CD4-positive, alpha-beta memory T cell (primary cell): ENCODE data around the gene PNKP. TPM values are rescaled to one million over a fixed set of nuclear protein-coding genes. Genes with fewer than 3 reads are reported as not detected.

Experiments
- CTCF ChIA-PET: fragments of 350-600 bp; sonication (Branson Sonifier 250); formaldehyde crosslinking; loops from one replicate; lab custom pipeline; 2021; ENCODE audit warnings: inconsistent platforms; ENCODE audit not compliant: partially characterized antibody; lab: Charles Lee
- POLR2A ChIA-PET: fragments of 350-600 bp; sonication (Branson Sonifier 250); formaldehyde crosslinking; loops from one replicate; lab custom pipeline; 2021; ENCODE audit not compliant: partially characterized antibody; lab: Charles Lee
- DNase-seq, 5 donors: peaks; one replicate each; pipeline versions ENCODE4 v3.0.0 to v3.0.0-alpha.2; 2020 to 2022; ENCODE audit warnings: mixed read lengths in 1 of 5
- H3K27ac ChIP-seq: one replicate; pipeline ENCODE4 v1.7.0; 2013; ENCODE audit warnings: low read depth, low read length
- H3K27me3 ChIP-seq: 2 replicates; pipeline ENCODE4 v1.7.0; 2013; ENCODE audit warnings: mild to moderate bottlenecking, low read length, moderate library complexity; ENCODE audit not compliant: insufficient read depth
- H3K36me3 ChIP-seq: 2 replicates; pipeline ENCODE4 v1.7.0; 2013; ENCODE audit warnings: mild to moderate bottlenecking, low read length, moderate library complexity; ENCODE audit not compliant: insufficient read depth
- H3K4me1 ChIP-seq: 2 replicates; pipeline ENCODE4 v1.7.0; 2013; ENCODE audit warnings: mild to moderate bottlenecking, low read length, moderate library complexity; ENCODE audit not compliant: insufficient read depth
- H3K4me3 ChIP-seq, 2 donors: one replicate each; pipeline ENCODE4 v1.7.0; 2013; ENCODE audit warnings: low read length in 2 of 2, mild to moderate bottlenecking in 1 of 2
- H3K9me3 ChIP-seq, 2 donors: one replicate each; pipeline ENCODE4 v1.7.0; 2013; ENCODE audit warnings: low read length in 2 of 2, control low read depth in 1 of 2; ENCODE audit not compliant: control insufficient read depth in 1 of 2
- H3K27ac Mint-ChIP-seq, 7 donors: one replicate each; pipeline ENCODE4 v1.8.0; 2020 to 2021; ENCODE audit warnings: mixed read lengths in 7 of 7, mild to moderate bottlenecking in 6 of 7, inconsistent platforms in 3 of 7, moderate library complexity in 3 of 7
- H3K27me3 Mint-ChIP-seq, 2 donors: one replicate each; pipeline ENCODE4 v1.8.0; 2020 to 2021; ENCODE audit warnings: mixed read lengths in 2 of 2
- H3K36me3 Mint-ChIP-seq, 2 donors: one replicate each; pipeline ENCODE4 v1.8.0; 2020 to 2021; ENCODE audit warnings: mixed read lengths in 2 of 2, inconsistent platforms in 1 of 2, mild to moderate bottlenecking in 1 of 2
- H3K4me1 Mint-ChIP-seq, 4 donors: one replicate each; pipeline ENCODE4 v1.8.0; 2020 to 2021; ENCODE audit warnings: mixed read lengths in 4 of 4, mild to moderate bottlenecking in 1 of 4
- H3K4me3 Mint-ChIP-seq, 8 donors: one replicate each; pipeline ENCODE4 v1.8.0; 2020 to 2021; ENCODE audit warnings: mixed read lengths in 8 of 8, mild to moderate bottlenecking in 7 of 8, moderate library complexity in 6 of 8, inconsistent platforms in 3 of 8
- H3K9me3 Mint-ChIP-seq, 8 donors: one replicate each; pipeline ENCODE4 v1.8.0; 2020 to 2021; ENCODE audit warnings: mixed read lengths in 8 of 8, mild to moderate bottlenecking in 5 of 8, inconsistent platforms in 3 of 8, moderate library complexity in 1 of 8
- intact Hi-C: fragments of 100-400 bp; cut with micrococcal nuclease; formaldehyde crosslinking; loops from one replicate; pipeline ENCODE4 v1.15.1; 2023
- polyA plus RNA-seq, 2 donors: library from polyadenylated mRNA; unstranded; fragments of 300-500 nt; fragmentation: Illumina TruSeq; gene quantifications; one replicate each; pipeline ENCODE4 v1.2.3, GENCODE V29; 2021
- total RNA-seq, 2 experiments: library from RNA; stranded (reverse); gene quantifications; one replicate each; pipeline ENCODE4 v1.2.3, GENCODE V29; 2021

Gene PNKP
- total and polyA plus RNA-seq, 4 experiments from 2014 or later = 28.9 to 192 (median 103) TPM

- intact Hi-C loops = no loop called here
- H3K27ac ChIP-seq = no peak overlapping the region
- POLR2A ChIA-PET = interaction anchor here (0.7 to 1.0 kb wide), 2 partner anchors 68 to 106 kb away, joined by 3 read pairs; partner anchors contain the start of gene AP2A1
These were observed 5.1 kb upstream of the PNKP start for GRCh38 chr19:49872245-49873128.

DNA sequence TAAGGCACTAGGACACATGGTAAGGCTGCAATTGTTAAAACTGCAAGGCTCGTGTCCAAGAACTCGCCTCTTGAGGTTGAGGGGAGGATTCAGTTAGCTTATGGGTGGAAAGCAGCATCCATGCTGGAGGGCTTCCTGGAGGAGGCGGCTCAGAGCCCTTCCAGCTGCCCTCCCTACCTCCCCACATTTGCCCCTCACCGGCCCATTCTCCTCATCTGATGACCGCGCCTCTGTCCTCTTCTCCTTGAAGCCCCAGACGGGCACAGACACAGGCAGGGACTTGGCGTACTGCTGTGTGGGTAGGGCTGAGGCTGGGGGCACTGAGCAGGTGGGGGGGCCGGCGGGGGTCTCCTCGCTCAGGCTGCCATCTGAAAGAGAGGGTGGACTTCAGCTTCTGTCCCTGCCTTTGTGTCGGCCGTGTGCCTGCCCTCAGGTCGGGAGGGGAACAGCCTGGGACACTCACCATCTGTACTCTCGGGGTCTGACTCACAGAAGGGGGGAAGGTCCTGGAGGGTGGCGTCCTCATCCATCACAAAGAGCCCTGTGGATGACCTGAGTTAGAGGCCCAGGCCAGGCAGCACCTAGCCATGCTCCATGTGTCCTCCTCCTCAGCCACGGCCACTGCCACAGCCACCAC lies 4.1 kb upstream of the PNKP start:
- intact Hi-C loops = no loop called here

More at GRCh38 chr19:49872245-49873128, 5.1 kb upstream of the PNKP start:
- DNase-seq = no peak
- Mint-ChIP-seq H3K27ac (peak overlapping the region in 3 of 7 donors; percentile 33 to 90 (median 78)), H3K4me1 (peaks cover 12 to 34% (median 20%) of the 10 kb centered on the region in 4 donors), H3K27me3 (no peaks in the 10 kb centered on the region), H3K9me3 (peaks cover 0 to 3% (median 0%) of the 10 kb centered on the region in 8 donors), H3K36me3 (peaks cover 0 to 4% of the 10 kb centered on the region in 2 donors), H3K4me3 (peak overlapping the region in 4 of 8 donors; percentile 1 to 35 (median 23))
- Histone ChIP-seq H3K4me1 (peaks cover 46% of the 10 kb centered on the region), H3K4me3 (no peak overlapping the region), H3K36me3 (no peaks in the 10 kb centered on the region), H3K27me3 (no peaks in the 10 kb centered on the region), H3K9me3 (no peaks in the 10 kb centered on the region)
- CTCF ChIA-PET = no interaction called here

GRCh38 chr19:49870309-49870901 lies 3.0 kb upstream of the PNKP start:
- no peaks in the 10 kb centered on the region for H3K36me3 ChIP-seq
- CTCF ChIA-PET = interaction anchor here (2.8 kb wide), 1 partner anchor 153 kb away, joined by 10 read pairs; no protein-coding TSS in a partner anchor
- peak overlapping the region; percentile 11 to 70 for H3K4me3 ChIP-seq
- H3K4me1 Mint-ChIP-seq = peaks cover 20 to 39% (median 26%) of the 10 kb centered on the region in 4 donors
- H3K4me1 ChIP-seq = peaks cover 54% of the 10 kb centered on the region
- POLR2A ChIA-PET = interaction anchor here (1.0 to 9.1 kb wide), 6 partner anchors 17 to 230 kb away, joined by 3 to 173 read pairs (median 9); partner anchors contain the start of genes ATF5, MED25, NUP62 and PTOV1
- peaks cover 0 to 3% (median 0%) of the 10 kb centered on the region in 8 donors for H3K9me3 Mint-ChIP-seq
- peak overlapping the region in 5 of 7 donors; percentile 88 to 94 (median 92) for H3K27ac Mint-ChIP-seq
- H3K27me3 Mint-ChIP-seq = no peaks in the 10 kb centered on the region
- no peaks in the 10 kb centered on the region for H3K9me3 ChIP-seq
- peak overlapping the region in 4 of 8 donors; percentile 57 to 87 (median 80) for H3K4me3 Mint-ChIP-seq
- H3K27me3 ChIP-seq = no peaks in the 10 kb centered on the region
- intact Hi-C loops = no loop called here
- H3K36me3 Mint-ChIP-seq = peaks cover 0 to 13% of the 10 kb centered on the region in 2 donors
- no peak for DNase-seq
- H3K27ac ChIP-seq = peak overlapping the region; percentile 66

More for the DNA sequence above, 4.1 kb upstream of the PNKP start:
- Histone ChIP-seq H3K36me3 (no peaks in the 10 kb centered on the region), H3K4me1 (peaks cover 50% of the 10 kb centered on the region), H3K4me3 (no peak overlapping the region), H3K9me3 (no peaks in the 10 kb centered on the region), H3K27ac (no peak overlapping the region), H3K27me3 (no peaks in the 10 kb centered on the region)
- H3K4me3 Mint-ChIP-seq = peak overlapping the region in 3 of 8 donors; percentile 17 to 50 (median 39)
- H3K9me3 Mint-ChIP-seq = peaks cover 0 to 3% (median 0%) of the 10 kb centered on the region in 8 donors
- H3K27me3 Mint-ChIP-seq = no peaks in the 10 kb centered on the region
- peaks cover 0 to 10% of the 10 kb centered on the region in 2 donors for H3K36me3 Mint-ChIP-seq
- H3K27ac Mint-ChIP-seq = peak overlapping the region in 4 of 7 donors; percentile 33 to 90 (median 68)
- peaks cover 18 to 34% (median 27%) of the 10 kb centered on the region in 4 donors for H3K4me1 Mint-ChIP-seq
- POLR2A ChIA-PET = interaction anchor here (0.7 to 9.1 kb wide), 4 partner anchors 18 to 231 kb away, joined by 3 to 173 read pairs (median 3); partner anchors contain the start of genes AP2A1 and PTOV1
- CTCF ChIA-PET = no interaction called here
- DNase-seq = peak in 1 of 5 donors; percentile 47

GRCh38 chr19:49869484-49870308 lies 2.3 kb upstream of the PNKP start:
- Mint-ChIP-seq H3K27me3 (no peaks in the 10 kb centered on the region), H3K27ac (peak overlapping the region in 5 of 7 donors; percentile 88 to 94 (median 92))
- CTCF ChIA-PET = interaction anchor here (0.6 to 2.8 kb wide), 4 partner anchors 60 to 324 kb away, joined by 4 to 10 read pairs (median 4); partner anchors contain the start of genes ATF5 and NUP62

GRCh38 chr19:49869009-49869483 lies 1.7 kb upstream of the PNKP start:
- peaks cover 15 to 47% (median 21%) of the 10 kb centered on the region in 4 donors for H3K4me1 Mint-ChIP-seq
- intact Hi-C loops = loop anchor here (1.0 to 5.0 kb wide), 4 partner anchors 8 to 1547 kb away; partner anchors contain the start of genes AKT1S1, FUZ, RRAS and TBC1D17
- POLR2A ChIA-PET = interaction anchor here (0.5 to 9.1 kb wide), 26 partner anchors 8 to 994 kb away, joined by 3 to 173 read pairs (median 4); partner anchors contain the start of genes AKT1S1, AP2A1, ATF5 and FUZ

More at GRCh38 chr19:49869484-49870308, 2.3 kb upstream of the PNKP start:
- Mint-ChIP-seq H3K36me3 (peaks cover 0 to 18% of the 10 kb centered on the region in 2 donors), H3K4me1 (peaks cover 17 to 43% (median 23%) of the 10 kb centered on the region in 4 donors), H3K4me3 (peak overlapping the region in 3 of 8 donors; percentile 78 to 87 (median 81)), H3K9me3 (peaks cover 0 to 3% (median 0%) of the 10 kb centered on the region in 8 donors)
- POLR2A ChIA-PET = interaction anchor here (0.5 to 9.1 kb wide), 24 partner anchors 7 to 995 kb away, joined by 3 to 173 read pairs (median 4); partner anchors contain the start of genes AKT1S1, AP2A1, ATF5 and FUZ
- H3K36me3 ChIP-seq = peaks cover 4% of the 10 kb centered on the region
- H3K27me3 ChIP-seq = no peaks in the 10 kb centered on the region
- DNase-seq = peak; percentile 92 to 94 (median 92)
- H3K27ac ChIP-seq = peak overlapping the region; percentile 66
- intact Hi-C loops = loop anchor here (1.0 to 5.0 kb wide), 4 partner anchors 8 to 1547 kb away; partner anchors contain the start of genes AKT1S1, FUZ, RRAS and TBC1D17
- H3K4me3 ChIP-seq = peak overlapping the region; percentile 47 to 70
- no peaks in the 10 kb centered on the region for H3K9me3 ChIP-seq
- H3K4me1 ChIP-seq = peaks cover 53% of the 10 kb centered on the region

More at GRCh38 chr19:49869009-49869483, 1.7 kb upstream of the PNKP start:
- peaks cover 0 to 24% of the 10 kb centered on the region in 2 donors for H3K36me3 Mint-ChIP-seq
- peaks cover 0 to 3% (median 0%) of the 10 kb centered on the region in 8 donors for H3K9me3 Mint-ChIP-seq
- H3K27me3 Mint-ChIP-seq = no peaks in the 10 kb centered on the region
- H3K4me1 ChIP-seq = peaks cover 53% of the 10 kb centered on the region
- H3K27ac ChIP-seq = peak overlapping the region; percentile 66
- H3K9me3 ChIP-seq = no peaks in the 10 kb centered on the region
- peaks cover 11% of the 10 kb centered on the region for H3K36me3 ChIP-seq
- H3K4me3 ChIP-seq = peak overlapping the region; percentile 47 to 70
- CTCF ChIA-PET = interaction anchor here (0.6 to 2.8 kb wide), 4 partner anchors 60 to 323 kb away, joined by 4 to 10 read pairs (median 4); partner anchors contain the start of genes ATF5 and NUP62
- DNase-seq = no peak
- H3K4me3 Mint-ChIP-seq = no peak overlapping the region
- no peak overlapping the region for H3K27ac Mint-ChIP-seq
- no peaks in the 10 kb centered on the region for H3K27me3 ChIP-seq
